ENCODE data around the gene MEFV. TPM values are rescaled to one million over a fixed set of nuclear protein-coding genes. Genes with fewer than 3 reads are reported as not detected.

Gene MEFV
- total and polyA plus RNA-seq, 2 of the 13 experiments (the other 11 are each of a cell fraction or from before 2014, with no cell fraction given) = 0.22 TPM; not detected in 1

DNA sequence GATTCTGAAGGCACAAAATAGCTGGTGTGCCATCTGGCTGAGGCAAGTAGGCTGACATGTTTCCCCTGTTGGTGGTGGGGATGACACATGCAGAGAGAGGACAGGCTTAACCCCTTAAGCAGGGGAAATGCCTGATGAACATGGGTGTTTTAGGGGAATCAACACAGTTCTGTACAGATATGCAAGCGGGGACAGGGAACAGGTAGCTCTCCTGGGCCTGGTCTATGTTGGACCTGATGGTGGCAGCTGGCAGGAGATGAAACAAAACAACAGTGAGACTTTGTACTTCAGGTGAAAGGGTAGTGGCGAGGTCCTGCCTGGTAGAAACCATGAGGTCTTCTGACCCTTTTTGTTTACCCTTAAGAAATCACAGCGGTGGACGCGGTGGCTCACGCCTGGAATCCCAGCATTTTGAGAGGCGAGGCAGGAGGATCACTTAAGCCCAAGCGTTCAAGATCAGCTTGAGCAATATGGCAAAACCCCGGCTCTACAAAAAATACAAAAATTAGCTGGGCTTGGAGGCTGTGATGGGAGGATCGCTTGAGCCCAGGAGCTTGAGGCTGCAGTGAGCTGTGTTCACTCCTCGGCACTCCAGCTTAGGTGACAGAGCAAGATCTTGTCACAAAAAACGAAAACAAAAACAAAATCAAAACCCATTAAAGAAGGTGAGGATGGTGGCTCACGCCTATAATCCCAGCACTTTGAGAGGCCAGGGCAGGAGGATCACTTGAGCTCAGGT is 57.9 kb downstream of the MEFV start (continued):
- TF ChIP-seq PAX8 (CRISPR knock-in tag; IDR thresholded peaks at IDR 0.05; ENCODE audit: borderline replicate concordance) (no peak), RXRB (CRISPR knock-in tag; IDR thresholded peaks at IDR 0.05; ENCODE audit: borderline replicate concordance) (peak; percentile 84), ZNF460 (CRISPR knock-in tag; IDR thresholded peaks at IDR 0.05; ENCODE audit: borderline replicate concordance) (peak; percentile 41; the same call in 1 of the 2 replicates), ATRX (CRISPR knock-in tag; IDR thresholded peaks at IDR 0.05; ENCODE audit: borderline replicate concordance) (no peak), ZFYVE20 (CRISPR knock-in tag; IDR thresholded peaks at IDR 0.05; ENCODE audit: borderline replicate concordance, low read depth) (no peak), POLR2A (IDR thresholded peaks at IDR 0.05; ENCODE audit: insufficient read depth in 1 of 2, low read depth in 2 of 2, low read length in 2 of 2) (peak in 1 of 2 experiments; percentile 45; a peak in 1 of 4 replicates), SAFB2 (CRISPR knock-in tag; IDR thresholded peaks at IDR 0.05; ENCODE audit: borderline replicate concordance, low read depth) (no peak), ZNF335 (CRISPR knock-in tag; IDR thresholded peaks at IDR 0.05) (no peak), ZNF354B (CRISPR knock-in tag; IDR thresholded peaks at IDR 0.05) (0 out of 2 replicates have a peak, but pooled peaks have one; percentile 46), U2AF2 (IDR thresholded peaks at IDR 0.05; ENCODE audit: low read depth, low read length) (no peak), ZNF605 (CRISPR knock-in tag; IDR thresholded peaks at IDR 0.05) (0 out of 2 replicates have a peak, but pooled peaks have one; percentile 29), ZNF234 (CRISPR knock-in tag; conservative IDR thresholded peaks at IDR 0.05) (no peak)
- TF ChIP-seq, protein P1, sequence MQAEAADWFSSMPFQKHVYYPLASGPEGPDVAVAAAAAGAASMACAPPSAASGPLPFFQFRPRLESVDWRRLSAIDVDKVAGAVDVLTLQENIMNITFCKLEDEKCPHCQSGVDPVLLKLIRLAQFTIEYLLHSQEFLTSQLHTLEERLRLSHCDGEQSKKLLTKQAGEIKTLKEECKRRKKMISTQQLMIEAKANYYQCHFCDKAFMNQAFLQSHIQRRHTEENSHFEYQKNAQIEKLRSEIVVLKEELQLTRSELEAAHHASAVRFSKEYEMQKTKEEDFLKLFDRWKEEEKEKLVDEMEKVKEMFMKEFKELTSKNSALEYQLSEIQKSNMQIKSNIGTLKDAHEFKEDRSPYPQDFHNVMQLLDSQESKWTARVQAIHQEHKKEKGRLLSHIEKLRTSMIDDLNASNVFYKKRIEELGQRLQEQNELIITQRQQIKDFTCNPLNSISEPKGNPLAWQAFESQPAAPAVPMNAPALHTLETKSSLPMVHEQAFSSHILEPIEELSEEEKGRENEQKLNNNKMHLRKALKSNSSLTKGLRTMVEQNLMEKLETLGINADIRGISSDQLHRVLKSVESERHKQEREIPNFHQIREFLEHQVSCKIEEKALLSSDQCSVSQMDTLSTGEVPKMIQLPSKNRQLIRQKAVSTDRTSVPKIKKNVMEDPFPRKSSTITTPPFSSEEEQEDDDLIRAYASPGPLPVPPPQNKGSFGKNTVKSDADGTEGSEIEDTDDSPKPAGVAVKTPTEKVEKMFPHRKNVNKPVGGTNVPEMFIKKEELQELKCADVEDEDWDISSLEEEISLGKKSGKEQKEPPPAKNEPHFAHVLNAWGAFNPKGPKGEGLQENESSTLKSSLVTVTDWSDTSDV (CRISPR knock-in tag; IDR thresholded peaks at IDR 0.05) = no peak
- TF ChIP-seq, protein P2, sequence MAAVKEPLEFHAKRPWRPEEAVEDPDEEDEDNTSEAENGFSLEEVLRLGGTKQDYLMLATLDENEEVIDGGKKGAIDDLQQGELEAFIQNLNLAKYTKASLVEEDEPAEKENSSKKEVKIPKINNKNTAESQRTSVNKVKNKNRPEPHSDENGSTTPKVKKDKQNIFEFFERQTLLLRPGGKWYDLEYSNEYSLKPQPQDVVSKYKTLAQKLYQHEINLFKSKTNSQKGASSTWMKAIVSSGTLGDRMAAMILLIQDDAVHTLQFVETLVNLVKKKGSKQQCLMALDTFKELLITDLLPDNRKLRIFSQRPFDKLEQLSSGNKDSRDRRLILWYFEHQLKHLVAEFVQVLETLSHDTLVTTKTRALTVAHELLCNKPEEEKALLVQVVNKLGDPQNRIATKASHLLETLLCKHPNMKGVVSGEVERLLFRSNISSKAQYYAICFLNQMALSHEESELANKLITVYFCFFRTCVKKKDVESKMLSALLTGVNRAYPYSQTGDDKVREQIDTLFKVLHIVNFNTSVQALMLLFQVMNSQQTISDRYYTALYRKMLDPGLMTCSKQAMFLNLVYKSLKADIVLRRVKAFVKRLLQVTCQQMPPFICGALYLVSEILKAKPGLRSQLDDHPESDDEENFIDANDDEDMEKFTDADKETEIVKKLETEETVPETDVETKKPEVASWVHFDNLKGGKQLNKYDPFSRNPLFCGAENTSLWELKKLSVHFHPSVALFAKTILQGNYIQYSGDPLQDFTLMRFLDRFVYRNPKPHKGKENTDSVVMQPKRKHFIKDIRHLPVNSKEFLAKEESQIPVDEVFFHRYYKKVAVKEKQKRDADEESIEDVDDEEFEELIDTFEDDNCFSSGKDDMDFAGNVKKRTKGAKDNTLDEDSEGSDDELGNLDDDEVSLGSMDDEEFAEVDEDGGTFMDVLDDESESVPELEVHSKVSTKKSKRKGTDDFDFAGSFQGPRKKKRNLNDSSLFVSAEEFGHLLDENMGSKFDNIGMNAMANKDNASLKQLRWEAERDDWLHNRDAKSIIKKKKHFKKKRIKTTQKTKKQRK (IDR thresholded peaks at IDR 0.05; ENCODE audit: low read length) = no peak
- TF ChIP-seq, protein P3, sequence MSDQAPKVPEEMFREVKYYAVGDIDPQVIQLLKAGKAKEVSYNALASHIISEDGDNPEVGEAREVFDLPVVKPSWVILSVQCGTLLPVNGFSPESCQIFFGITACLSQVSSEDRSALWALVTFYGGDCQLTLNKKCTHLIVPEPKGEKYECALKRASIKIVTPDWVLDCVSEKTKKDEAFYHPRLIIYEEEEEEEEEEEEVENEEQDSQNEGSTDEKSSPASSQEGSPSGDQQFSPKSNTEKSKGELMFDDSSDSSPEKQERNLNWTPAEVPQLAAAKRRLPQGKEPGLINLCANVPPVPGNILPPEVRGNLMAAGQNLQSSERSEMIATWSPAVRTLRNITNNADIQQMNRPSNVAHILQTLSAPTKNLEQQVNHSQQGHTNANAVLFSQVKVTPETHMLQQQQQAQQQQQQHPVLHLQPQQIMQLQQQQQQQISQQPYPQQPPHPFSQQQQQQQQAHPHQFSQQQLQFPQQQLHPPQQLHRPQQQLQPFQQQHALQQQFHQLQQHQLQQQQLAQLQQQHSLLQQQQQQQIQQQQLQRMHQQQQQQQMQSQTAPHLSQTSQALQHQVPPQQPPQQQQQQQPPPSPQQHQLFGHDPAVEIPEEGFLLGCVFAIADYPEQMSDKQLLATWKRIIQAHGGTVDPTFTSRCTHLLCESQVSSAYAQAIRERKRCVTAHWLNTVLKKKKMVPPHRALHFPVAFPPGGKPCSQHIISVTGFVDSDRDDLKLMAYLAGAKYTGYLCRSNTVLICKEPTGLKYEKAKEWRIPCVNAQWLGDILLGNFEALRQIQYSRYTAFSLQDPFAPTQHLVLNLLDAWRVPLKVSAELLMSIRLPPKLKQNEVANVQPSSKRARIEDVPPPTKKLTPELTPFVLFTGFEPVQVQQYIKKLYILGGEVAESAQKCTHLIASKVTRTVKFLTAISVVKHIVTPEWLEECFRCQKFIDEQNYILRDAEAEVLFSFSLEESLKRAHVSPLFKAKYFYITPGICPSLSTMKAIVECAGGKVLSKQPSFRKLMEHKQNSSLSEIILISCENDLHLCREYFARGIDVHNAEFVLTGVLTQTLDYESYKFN (CRISPR knock-in tag; conservative IDR thresholded peaks at IDR 0.05) = peak; percentile 81
- TF ChIP-seq, protein P4, sequence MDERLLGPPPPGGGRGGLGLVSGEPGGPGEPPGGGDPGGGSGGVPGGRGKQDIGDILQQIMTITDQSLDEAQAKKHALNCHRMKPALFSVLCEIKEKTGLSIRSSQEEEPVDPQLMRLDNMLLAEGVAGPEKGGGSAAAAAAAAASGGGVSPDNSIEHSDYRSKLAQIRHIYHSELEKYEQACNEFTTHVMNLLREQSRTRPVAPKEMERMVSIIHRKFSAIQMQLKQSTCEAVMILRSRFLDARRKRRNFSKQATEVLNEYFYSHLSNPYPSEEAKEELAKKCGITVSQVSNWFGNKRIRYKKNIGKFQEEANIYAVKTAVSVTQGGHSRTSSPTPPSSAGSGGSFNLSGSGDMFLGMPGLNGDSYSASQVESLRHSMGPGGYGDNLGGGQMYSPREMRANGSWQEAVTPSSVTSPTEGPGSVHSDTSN (CRISPR knock-in tag; IDR thresholded peaks at IDR 0.05) = no peak
